CD4-positive, alpha-beta memory T cell (primary cell): ENCODE measurements around the gene ARHGDIA. TPM values are rescaled to one million over a fixed set of nuclear protein-coding genes. Genes with fewer than 3 reads are reported as not detected.

Experiments used
- CTCF ChIA-PET: fragments of 350-600 bp; sonication (Branson Sonifier 250); formaldehyde crosslinking; loops from one replicate; lab custom pipeline; 2021; ENCODE audit warnings: inconsistent platforms; ENCODE audit not compliant: partially characterized antibody; lab: Charles Lee
- POLR2A ChIA-PET: fragments of 350-600 bp; sonication (Branson Sonifier 250); formaldehyde crosslinking; loops from one replicate; lab custom pipeline; 2021; ENCODE audit not compliant: partially characterized antibody; lab: Charles Lee
- DNase-seq, 5 donors: peaks; one replicate each; pipeline versions ENCODE4 v3.0.0 to v3.0.0-alpha.2; 2020 to 2022; ENCODE audit warnings: mixed read lengths in 1 of 5
- H3K27ac ChIP-seq: one replicate; pipeline ENCODE4 v1.7.0; 2013; ENCODE audit warnings: low read depth, low read length
- H3K27me3 ChIP-seq: 2 replicates; pipeline ENCODE4 v1.7.0; 2013; ENCODE audit warnings: mild to moderate bottlenecking, low read length, moderate library complexity; ENCODE audit not compliant: insufficient read depth
- H3K36me3 ChIP-seq: 2 replicates; pipeline ENCODE4 v1.7.0; 2013; ENCODE audit warnings: mild to moderate bottlenecking, low read length, moderate library complexity; ENCODE audit not compliant: insufficient read depth
- H3K4me1 ChIP-seq: 2 replicates; pipeline ENCODE4 v1.7.0; 2013; ENCODE audit warnings: mild to moderate bottlenecking, low read length, moderate library complexity; ENCODE audit not compliant: insufficient read depth
- H3K4me3 ChIP-seq, 2 donors: one replicate each; pipeline ENCODE4 v1.7.0; 2013; ENCODE audit warnings: low read length in 2 of 2, mild to moderate bottlenecking in 1 of 2
- H3K9me3 ChIP-seq, 2 donors: one replicate each; pipeline ENCODE4 v1.7.0; 2013; ENCODE audit warnings: low read length in 2 of 2, control low read depth in 1 of 2; ENCODE audit not compliant: control insufficient read depth in 1 of 2
- H3K27ac Mint-ChIP-seq, 7 donors: one replicate each; pipeline ENCODE4 v1.8.0; 2020 to 2021; ENCODE audit warnings: mixed read lengths in 7 of 7, mild to moderate bottlenecking in 6 of 7, inconsistent platforms in 3 of 7, moderate library complexity in 3 of 7
- H3K27me3 Mint-ChIP-seq, 2 donors: one replicate each; pipeline ENCODE4 v1.8.0; 2020 to 2021; ENCODE audit warnings: mixed read lengths in 2 of 2
- H3K36me3 Mint-ChIP-seq, 2 donors: one replicate each; pipeline ENCODE4 v1.8.0; 2020 to 2021; ENCODE audit warnings: mixed read lengths in 2 of 2, inconsistent platforms in 1 of 2, mild to moderate bottlenecking in 1 of 2
- H3K4me1 Mint-ChIP-seq, 4 donors: one replicate each; pipeline ENCODE4 v1.8.0; 2020 to 2021; ENCODE audit warnings: mixed read lengths in 4 of 4, mild to moderate bottlenecking in 1 of 4
- H3K4me3 Mint-ChIP-seq, 8 donors: one replicate each; pipeline ENCODE4 v1.8.0; 2020 to 2021; ENCODE audit warnings: mixed read lengths in 8 of 8, mild to moderate bottlenecking in 7 of 8, moderate library complexity in 6 of 8, inconsistent platforms in 3 of 8
- H3K9me3 Mint-ChIP-seq, 8 donors: one replicate each; pipeline ENCODE4 v1.8.0; 2020 to 2021; ENCODE audit warnings: mixed read lengths in 8 of 8, mild to moderate bottlenecking in 5 of 8, inconsistent platforms in 3 of 8, moderate library complexity in 1 of 8
- intact Hi-C: fragments of 100-400 bp; cut with micrococcal nuclease; formaldehyde crosslinking; loops from one replicate; pipeline ENCODE4 v1.15.1; 2023
- polyA plus RNA-seq, 2 donors: library from polyadenylated mRNA; unstranded; fragments of 300-500 nt; fragmentation: Illumina TruSeq; gene quantifications; one replicate each; pipeline ENCODE4 v1.2.3, GENCODE V29; 2021
- total RNA-seq, 2 experiments: library from RNA; stranded (reverse); gene quantifications; one replicate each; pipeline ENCODE4 v1.2.3, GENCODE V29; 2021

Gene ARHGDIA
- total and polyA plus RNA-seq, 4 experiments from 2014 or later, result 84.8 to 382 (median 292) TPM

DNA sequence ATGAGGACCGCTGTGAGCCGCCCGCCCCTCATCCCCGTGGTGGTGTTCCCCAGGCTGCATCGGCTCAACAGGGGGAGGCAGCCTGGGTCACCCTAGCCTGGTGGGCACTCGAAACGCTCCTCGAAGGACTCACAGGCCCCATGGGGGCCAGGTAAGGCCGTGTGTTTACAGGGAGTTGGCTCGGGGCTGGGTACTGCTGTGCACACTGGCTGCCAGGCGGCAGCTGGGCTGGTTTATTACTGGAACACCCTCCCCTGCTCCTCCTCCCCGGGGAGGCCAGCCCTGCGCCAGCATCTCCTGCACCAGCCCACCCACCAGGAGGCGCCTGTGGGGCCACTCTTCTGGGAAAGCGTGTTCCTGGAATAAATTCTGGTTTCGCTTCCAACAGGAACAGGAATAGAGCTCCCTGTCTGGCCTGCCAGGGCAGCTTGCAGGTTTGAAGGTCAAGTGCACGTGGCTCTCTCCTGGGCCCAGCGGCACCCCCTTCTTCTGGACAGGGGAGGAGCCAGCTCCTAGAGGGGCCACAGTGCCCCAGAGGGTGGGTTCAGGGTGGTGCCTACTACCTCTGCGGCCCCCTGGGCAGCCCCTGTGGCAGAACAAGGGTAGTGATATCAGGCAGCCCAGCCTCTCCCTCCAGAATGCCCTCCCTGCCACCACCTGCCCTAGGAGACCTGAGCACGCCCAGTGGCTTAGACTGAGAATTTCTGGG lies 49.4 kb downstream of the ARHGDIA start:
- no peak overlapping the region for H3K4me3 Mint-ChIP-seq
- no peak for DNase-seq

DNA sequence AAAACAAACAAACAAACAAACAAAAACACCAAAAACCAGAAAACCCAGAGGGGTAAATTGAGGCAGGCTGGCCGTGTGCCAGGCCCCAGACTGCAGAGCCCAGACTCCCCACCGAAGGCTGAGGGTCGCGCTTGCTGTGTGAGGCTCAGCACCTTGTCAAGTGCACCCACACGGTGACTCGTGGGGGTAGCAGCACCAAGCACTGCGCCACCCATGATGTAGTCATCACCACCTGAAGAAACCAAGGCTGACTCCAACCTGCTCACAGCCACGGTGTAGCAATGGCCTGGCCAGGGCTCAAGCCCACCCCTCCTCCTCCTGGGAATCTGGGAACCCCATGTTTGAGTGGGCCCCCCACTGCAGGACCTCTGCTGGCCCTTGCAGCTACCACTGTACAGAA lies 50.0 kb downstream of the ARHGDIA start:
- no peaks in the 10 kb centered on the region for H3K36me3 ChIP-seq
- peaks cover 2 to 5% (median 3%) of the 10 kb centered on the region in 4 donors for H3K4me1 Mint-ChIP-seq
- intact Hi-C loops, result no loop called here
- no peak for DNase-seq
- H3K27ac Mint-ChIP-seq, result no peak overlapping the region
- peaks cover 6% of the 10 kb centered on the region for H3K4me1 ChIP-seq
- H3K27me3 Mint-ChIP-seq, result peaks cover 0 to 2% of the 10 kb centered on the region in 2 donors
- no peaks in the 10 kb centered on the region for H3K27me3 ChIP-seq
- H3K36me3 Mint-ChIP-seq, result peaks cover 3 to 6% of the 10 kb centered on the region in 2 donors
- H3K9me3 ChIP-seq, result no peaks in the 10 kb centered on the region
- POLR2A ChIA-PET, result no interaction called here
- H3K4me3 ChIP-seq, result no peak overlapping the region
- CTCF ChIA-PET, result no interaction called here
- no peak overlapping the region for H3K4me3 Mint-ChIP-seq
- no peak overlapping the region for H3K27ac ChIP-seq
- H3K9me3 Mint-ChIP-seq, result no peaks in the 10 kb centered on the region

More for the DNA sequence above, 49.4 kb downstream of the ARHGDIA start:
- ChIA-PET POLR2A (interaction anchor here (1.0 kb wide), 1 partner anchor 106 kb away, joined by 3 read pairs; the partner anchor contains the start of gene MAFG), CTCF (interaction anchor here (1.0 kb wide), 1 partner anchor 45 kb away, joined by 3 read pairs; no protein-coding TSS in a partner anchor)
- Mint-ChIP-seq H3K36me3 (peaks cover 5 to 6% of the 10 kb centered on the region in 2 donors), H3K27ac (no peak overlapping the region), H3K9me3 (no peaks in the 10 kb centered on the region), H3K27me3 (peaks cover 0 to 1% of the 10 kb centered on the region in 2 donors), H3K4me1 (peaks cover 2 to 6% (median 5%) of the 10 kb centered on the region in 4 donors)
- intact Hi-C loops, result no loop called here
- no peak overlapping the region for H3K27ac ChIP-seq
- H3K27me3 ChIP-seq, result no peaks in the 10 kb centered on the region
- H3K4me1 ChIP-seq, result peaks cover 6% of the 10 kb centered on the region
- no peak overlapping the region for H3K4me3 ChIP-seq
- H3K36me3 ChIP-seq, result no peaks in the 10 kb centered on the region
- no peaks in the 10 kb centered on the region for H3K9me3 ChIP-seq

GRCh38 chr17:81819708-81820107 lies 51.4 kb downstream of the ARHGDIA start:
- DNase-seq, result peak in 1 of 5 donors; percentile 4
- Histone ChIP-seq H3K4me3 (no peak overlapping the region), H3K27me3 (no peaks in the 10 kb centered on the region), H3K4me1 (peaks cover 6% of the 10 kb centered on the region), H3K27ac (no peak overlapping the region), H3K36me3 (no peaks in the 10 kb centered on the region), H3K9me3 (no peaks in the 10 kb centered on the region)
- Mint-ChIP-seq H3K4me1 (peaks cover 0 to 2% (median 0%) of the 10 kb centered on the region in 4 donors), H3K4me3 (no peak overlapping the region), H3K36me3 (peaks cover 0 to 6% of the 10 kb centered on the region in 2 donors), H3K27me3 (peaks cover 0 to 2% of the 10 kb centered on the region in 2 donors), H3K9me3 (no peaks in the 10 kb centered on the region), H3K27ac (no peak overlapping the region)
- ChIA-PET CTCF (no interaction called here), POLR2A (no interaction called here)
- intact Hi-C loops, result no loop called here

DNA sequence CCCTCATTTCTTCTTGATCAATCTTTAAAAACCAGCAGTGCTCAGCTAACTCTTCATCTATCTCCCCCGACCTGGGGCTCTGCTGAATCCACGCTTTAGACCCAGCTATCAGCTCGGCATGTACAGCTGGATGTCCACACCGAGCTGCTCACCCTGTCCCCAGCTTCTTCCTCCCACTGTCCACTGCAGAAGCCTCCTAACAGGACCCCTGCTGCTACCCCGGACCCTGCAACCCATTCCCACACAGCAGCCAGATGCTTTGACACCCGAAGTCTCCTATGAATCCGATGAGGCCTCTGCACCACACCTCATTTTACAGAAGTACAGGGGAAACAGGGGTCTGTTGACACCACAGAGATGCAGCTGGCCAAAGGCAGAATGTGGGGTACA lies 53.4 kb downstream of the ARHGDIA start:
- Histone ChIP-seq H3K4me1 (peaks cover 6% of the 10 kb centered on the region), H3K4me3 (no peak overlapping the region), H3K27ac (no peak overlapping the region), H3K27me3 (no peaks in the 10 kb centered on the region), H3K9me3 (no peaks in the 10 kb centered on the region), H3K36me3 (no peaks in the 10 kb centered on the region)
- Mint-ChIP-seq H3K27me3 (peaks cover 0 to 2% of the 10 kb centered on the region in 2 donors), H3K4me1 (peaks cover 0 to 2% (median 0%) of the 10 kb centered on the region in 4 donors), H3K4me3 (no peak overlapping the region), H3K9me3 (no peaks in the 10 kb centered on the region), H3K36me3 (peaks cover 0 to 3% of the 10 kb centered on the region in 2 donors), H3K27ac (no peak overlapping the region)
- peak in 1 of 5 donors; percentile 27 for DNase-seq
- intact Hi-C loops, result no loop called here
- ChIA-PET CTCF (no interaction called here), POLR2A (no interaction called here)

Other genes starting within 250 kb of the ARHGDIA start
Only the 30 nearest of the 31 such genes appear.
- gene TSPAN10, start 234.1 kb downstream of the ARHGDIA start, total RNA-seq, result 1 to 10 TPM; 1.1 to 1.2 TPM
- under 1 TPM; 0.10 to 0.24 TPM for gene TSPAN10, start 234.1 kb downstream of the ARHGDIA start, polyA plus RNA-seq
- 1 to 10 TPM in 1 of 2 experiments, under 1 TPM in 1; 0.87 to 1.3 TPM for gene PDE6G, start 214.8 kb downstream of the ARHGDIA start, total RNA-seq
- 1 to 10 TPM in 1 of 2 donors, under 1 TPM in 1; 0.83 to 1.2 TPM for gene PDE6G, start 214.8 kb downstream of the ARHGDIA start, polyA plus RNA-seq
- gene OXLD1, start 204.7 kb downstream of the ARHGDIA start, total RNA-seq, result 10 to 100 TPM; 52.5 to 60.8 TPM
- gene OXLD1, start 204.7 kb downstream of the ARHGDIA start, polyA plus RNA-seq, result 10 to 100 TPM; 68.8 to 83.2 TPM
- 10 to 100 TPM; 28.0 to 29.3 TPM for gene CCDC137, start 204.6 kb downstream of the ARHGDIA start, total RNA-seq
- 10 to 100 TPM in 1 of 2 donors, 1 to 10 TPM in 1; 5.3 to 17.0 TPM for gene CCDC137, start 204.6 kb downstream of the ARHGDIA start, polyA plus RNA-seq
- gene ARL16, start 187.5 kb downstream of the ARHGDIA start, total RNA-seq, result 10 to 100 TPM; 25.9 to 27.7 TPM
- 10 to 100 TPM; 25.3 to 45.5 TPM for gene ARL16, start 187.5 kb downstream of the ARHGDIA start, polyA plus RNA-seq
- 100 to 1,000 TPM; 182 to 206 TPM for gene HGS, start 187.3 kb downstream of the ARHGDIA start, total RNA-seq
- gene HGS, start 187.3 kb downstream of the ARHGDIA start, polyA plus RNA-seq, result 10 to 100 TPM; 18.9 to 46.4 TPM
- 10 to 100 TPM; 21.9 to 25.6 TPM for gene MRPL12, start 168.0 kb downstream of the ARHGDIA start, total RNA-seq
- 10 to 100 TPM; 42.5 to 47.5 TPM for gene MRPL12, start 168.0 kb downstream of the ARHGDIA start, polyA plus RNA-seq
- 1 to 10 TPM; 4.0 to 5.0 TPM for gene SLC25A10, start 159.1 kb downstream of the ARHGDIA start, total RNA-seq
- gene SLC25A10, start 159.1 kb downstream of the ARHGDIA start, polyA plus RNA-seq, result 1 to 10 TPM; 3.2 to 5.2 TPM
- not detected for gene GCGR, start 67.2 kb downstream of the ARHGDIA start, total RNA-seq
- gene GCGR, start 67.2 kb downstream of the ARHGDIA start, polyA plus RNA-seq, result not detected
- 10 to 100 TPM; 65.8 to 71.0 TPM for gene MCRIP1, start 38.0 kb downstream of the ARHGDIA start, total RNA-seq
- gene MCRIP1, start 38.0 kb downstream of the ARHGDIA start, polyA plus RNA-seq, result 10 to 100 TPM; 66.7 to 87.2 TPM
- not detected for gene PPP1R27, start 36.3 kb downstream of the ARHGDIA start, total RNA-seq
- gene PPP1R27, start 36.3 kb downstream of the ARHGDIA start, polyA plus RNA-seq, result under 1 TPM in 1 of 2 donors, not detected in 1; 0.18 TPM
- 100 to 1,000 TPM; 392 to 409 TPM for gene P4HB, start 10.8 kb downstream of the ARHGDIA start, total RNA-seq
- 100 to 1,000 TPM; 272 to 339 TPM for gene P4HB, start 10.8 kb downstream of the ARHGDIA start, polyA plus RNA-seq
- 10 to 100 TPM; 47.2 to 47.7 TPM for gene ALYREF, start 20.2 kb upstream of the ARHGDIA start, total RNA-seq
- 10 to 100 TPM; 23.3 to 50.8 TPM for gene ALYREF, start 20.2 kb upstream of the ARHGDIA start, polyA plus RNA-seq
- gene ANAPC11, start 20.4 kb upstream of the ARHGDIA start, total RNA-seq, result 10 to 100 TPM; 53.8 to 57.0 TPM
- gene ANAPC11, start 20.4 kb upstream of the ARHGDIA start, polyA plus RNA-seq, result 100 to 1,000 TPM; 262 to 267 TPM
- gene NPB, start 30.9 kb upstream of the ARHGDIA start, total RNA-seq, result under 1 TPM; 0.61 to 0.79 TPM
- gene NPB, start 30.9 kb upstream of the ARHGDIA start, polyA plus RNA-seq, result not detected
- 10 to 100 TPM; 43.5 to 48.3 TPM for gene PCYT2, start 40.1 kb upstream of the ARHGDIA start, total RNA-seq
- gene PCYT2, start 40.1 kb upstream of the ARHGDIA start, polyA plus RNA-seq, result 10 to 100 TPM; 27.8 to 30.3 TPM
- gene SIRT7, start 46.8 kb upstream of the ARHGDIA start, total RNA-seq, result 10 to 100 TPM; 87.8 to 91.9 TPM
- 10 to 100 TPM; 31.5 to 45.0 TPM for gene SIRT7, start 46.8 kb upstream of the ARHGDIA start, polyA plus RNA-seq
- gene MAFG, start 56.4 kb upstream of the ARHGDIA start, total RNA-seq, result 10 to 100 TPM; 16.0 to 16.3 TPM
- 1 to 10 TPM; 2.1 to 3.5 TPM for gene MAFG, start 56.4 kb upstream of the ARHGDIA start, polyA plus RNA-seq
- gene PYCR1, start 66.0 kb upstream of the ARHGDIA start, total RNA-seq, result 1 to 10 TPM in 1 of 2 experiments, under 1 TPM in 1; 0.64 to 1.1 TPM
- gene PYCR1, start 66.0 kb upstream of the ARHGDIA start, polyA plus RNA-seq, result 1 to 10 TPM in 1 of 2 donors, under 1 TPM in 1; 0.54 to 3.1 TPM
- gene MYADML2, start 75.9 kb upstream of the ARHGDIA start, total RNA-seq, result not detected
- gene MYADML2, start 75.9 kb upstream of the ARHGDIA start, polyA plus RNA-seq, result not detected
- not detected for gene NOTUM, start 89.8 kb upstream of the ARHGDIA start, total RNA-seq
- gene NOTUM, start 89.8 kb upstream of the ARHGDIA start, polyA plus RNA-seq, result not detected
- 10 to 100 TPM; 40.4 to 40.6 TPM for gene ASPSCR1, start 106.3 kb upstream of the ARHGDIA start, total RNA-seq
- gene ASPSCR1, start 106.3 kb upstream of the ARHGDIA start, polyA plus RNA-seq, result 10 to 100 TPM; 25.1 to 36.7 TPM
- gene CENPX, start 151.5 kb upstream of the ARHGDIA start, total RNA-seq, result 10 to 100 TPM; 33.4 to 35.4 TPM
- gene CENPX, start 151.5 kb upstream of the ARHGDIA start, polyA plus RNA-seq, result 10 to 100 TPM; 37.9 to 70.8 TPM
- 10 to 100 TPM; 18.0 to 18.7 TPM for gene LRRC45, start 152.0 kb upstream of the ARHGDIA start, total RNA-seq
- 1 to 10 TPM; 5.7 to 8.2 TPM for gene LRRC45, start 152.0 kb upstream of the ARHGDIA start, polyA plus RNA-seq
- gene RAC3, start 160.3 kb upstream of the ARHGDIA start, total RNA-seq, result 1 to 10 TPM in 1 of 2 experiments, under 1 TPM in 1; 0.86 to 2.3 TPM
- gene RAC3, start 160.3 kb upstream of the ARHGDIA start, polyA plus RNA-seq, result under 1 TPM in 1 of 2 donors, not detected in 1; 0.44 TPM
- gene DCXR, start 166.4 kb upstream of the ARHGDIA start, total RNA-seq, result 10 to 100 TPM; 65.9 to 68.2 TPM
- 100 to 1,000 TPM; 118 to 164 TPM for gene DCXR, start 166.4 kb upstream of the ARHGDIA start, polyA plus RNA-seq
- gene RFNG, start 180.5 kb upstream of the ARHGDIA start, total RNA-seq, result 10 to 100 TPM; 37.6 to 44.0 TPM
- 1 to 10 TPM; 6.2 to 8.2 TPM for gene RFNG, start 180.5 kb upstream of the ARHGDIA start, polyA plus RNA-seq
- 10 to 100 TPM; 85.1 to 89.0 TPM for gene GPS1, start 180.6 kb upstream of the ARHGDIA start, total RNA-seq
- gene GPS1, start 180.6 kb upstream of the ARHGDIA start, polyA plus RNA-seq, result 100 to 1,000 TPM; 139 to 148 TPM
- 100 to 1,000 TPM; 139 to 141 TPM for gene DUS1L, start 194.5 kb upstream of the ARHGDIA start, total RNA-seq
- gene DUS1L, start 194.5 kb upstream of the ARHGDIA start, polyA plus RNA-seq, result 100 to 1,000 TPM in 1 of 2 donors, 10 to 100 TPM in 1; 48.1 to 138 TPM
- gene FASN, start 226.9 kb upstream of the ARHGDIA start, total RNA-seq, result 10 to 100 TPM; 26.5 to 27.7 TPM
- 1 to 10 TPM in 1 of 2 donors, under 1 TPM in 1; 0.03 to 3.5 TPM for gene FASN, start 226.9 kb upstream of the ARHGDIA start, polyA plus RNA-seq